ENCODE data around the gene ATP9B.

GRCh38 chr18:79111483-79111882 is 42.3 kb downstream of the ATP9B start:
- TF ChIP-seq, protein P1, sequence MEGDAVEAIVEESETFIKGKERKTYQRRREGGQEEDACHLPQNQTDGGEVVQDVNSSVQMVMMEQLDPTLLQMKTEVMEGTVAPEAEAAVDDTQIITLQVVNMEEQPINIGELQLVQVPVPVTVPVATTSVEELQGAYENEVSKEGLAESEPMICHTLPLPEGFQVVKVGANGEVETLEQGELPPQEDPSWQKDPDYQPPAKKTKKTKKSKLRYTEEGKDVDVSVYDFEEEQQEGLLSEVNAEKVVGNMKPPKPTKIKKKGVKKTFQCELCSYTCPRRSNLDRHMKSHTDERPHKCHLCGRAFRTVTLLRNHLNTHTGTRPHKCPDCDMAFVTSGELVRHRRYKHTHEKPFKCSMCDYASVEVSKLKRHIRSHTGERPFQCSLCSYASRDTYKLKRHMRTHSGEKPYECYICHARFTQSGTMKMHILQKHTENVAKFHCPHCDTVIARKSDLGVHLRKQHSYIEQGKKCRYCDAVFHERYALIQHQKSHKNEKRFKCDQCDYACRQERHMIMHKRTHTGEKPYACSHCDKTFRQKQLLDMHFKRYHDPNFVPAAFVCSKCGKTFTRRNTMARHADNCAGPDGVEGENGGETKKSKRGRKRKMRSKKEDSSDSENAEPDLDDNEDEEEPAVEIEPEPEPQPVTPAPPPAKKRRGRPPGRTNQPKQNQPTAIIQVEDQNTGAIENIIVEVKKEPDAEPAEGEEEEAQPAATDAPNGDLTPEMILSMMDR (conservative IDR thresholded peaks at IDR 0.05 in 1 of 2, IDR thresholded peaks at IDR 0.05 in 1 of 2; ENCODE audit: extremely low read depth in 1 of 2, insufficient read depth in 1 of 2, low read depth in 1 of 2, low read length in 2 of 2): no peak
- TF ChIP-seq EZH2 (IDR thresholded peaks at IDR 0.05; ENCODE audit: borderline replicate concordance, low read length): no peak
